ENCODE measurements around the gene SPSB4. TPM values are rescaled to one million over a fixed set of nuclear protein-coding genes. Genes with fewer than 3 reads are reported as not detected.

SPSB4 gene
- total RNA-seq, 2 donors from 2014 or later, result 7.5 to 8.2 TPM

DNA sequence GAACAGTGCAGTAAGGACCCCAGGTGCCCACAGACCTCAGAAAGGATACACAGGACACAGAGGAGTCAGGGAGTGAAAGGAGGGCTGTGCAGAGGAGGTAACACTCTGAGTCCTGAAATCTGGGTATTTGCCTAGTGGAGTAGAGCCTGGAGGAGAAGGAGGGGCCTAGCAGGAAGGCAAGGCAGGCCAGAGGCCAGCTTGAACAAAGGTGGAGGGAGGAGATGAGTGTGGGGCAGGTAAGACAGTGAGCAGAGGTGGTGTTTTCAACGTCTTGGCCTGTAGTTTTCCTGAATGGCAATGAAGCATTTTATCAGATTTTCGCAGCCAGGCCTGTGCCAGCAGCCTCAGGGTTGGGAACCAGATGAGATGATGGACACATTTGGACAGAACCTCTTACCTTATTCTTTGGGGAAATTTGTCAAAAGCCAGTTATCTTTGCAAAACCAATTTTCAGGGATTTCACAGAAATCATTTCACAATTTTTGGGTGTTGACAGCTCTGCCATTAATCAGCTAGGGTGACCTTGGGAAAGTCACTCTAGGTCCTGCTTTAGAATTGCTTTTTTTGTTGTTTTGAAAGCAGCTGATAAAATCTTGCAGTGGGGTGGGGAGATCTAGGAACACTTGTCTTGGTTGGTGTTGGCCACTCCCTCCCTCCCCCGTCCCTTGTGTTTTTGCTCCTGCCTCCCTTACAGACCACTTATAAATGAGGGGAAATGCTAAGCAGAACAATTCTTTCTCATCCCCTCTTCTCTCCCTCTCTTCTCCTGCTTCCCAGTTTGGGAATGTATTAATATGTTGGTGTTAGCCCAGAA is 38.4 kb downstream of the SPSB4 start:
- Mint-ChIP-seq H3K27ac (peak overlapping the region; percentile 63), H3K36me3 (ENCODE audit: low read depth) (no peaks in the 10 kb centered on the region), H3K27me3 (ENCODE audit: insufficient read depth) (no peaks in the 10 kb centered on the region), H3K4me3 (no peak overlapping the region), H3K9me3 (no peaks in the 10 kb centered on the region), H3K4me1 (peaks cover 36% of the 10 kb centered on the region)
- TF ChIP-seq, protein P1, sequence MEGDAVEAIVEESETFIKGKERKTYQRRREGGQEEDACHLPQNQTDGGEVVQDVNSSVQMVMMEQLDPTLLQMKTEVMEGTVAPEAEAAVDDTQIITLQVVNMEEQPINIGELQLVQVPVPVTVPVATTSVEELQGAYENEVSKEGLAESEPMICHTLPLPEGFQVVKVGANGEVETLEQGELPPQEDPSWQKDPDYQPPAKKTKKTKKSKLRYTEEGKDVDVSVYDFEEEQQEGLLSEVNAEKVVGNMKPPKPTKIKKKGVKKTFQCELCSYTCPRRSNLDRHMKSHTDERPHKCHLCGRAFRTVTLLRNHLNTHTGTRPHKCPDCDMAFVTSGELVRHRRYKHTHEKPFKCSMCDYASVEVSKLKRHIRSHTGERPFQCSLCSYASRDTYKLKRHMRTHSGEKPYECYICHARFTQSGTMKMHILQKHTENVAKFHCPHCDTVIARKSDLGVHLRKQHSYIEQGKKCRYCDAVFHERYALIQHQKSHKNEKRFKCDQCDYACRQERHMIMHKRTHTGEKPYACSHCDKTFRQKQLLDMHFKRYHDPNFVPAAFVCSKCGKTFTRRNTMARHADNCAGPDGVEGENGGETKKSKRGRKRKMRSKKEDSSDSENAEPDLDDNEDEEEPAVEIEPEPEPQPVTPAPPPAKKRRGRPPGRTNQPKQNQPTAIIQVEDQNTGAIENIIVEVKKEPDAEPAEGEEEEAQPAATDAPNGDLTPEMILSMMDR (conservative IDR thresholded peaks at IDR 0.05), result no peak
- Histone ChIP-seq H3K27ac (ENCODE audit: low read depth, low read length) (no peak overlapping the region), H3K36me3 (ENCODE audit: control insufficient read depth, insufficient read depth, low read length) (no peaks in the 10 kb centered on the region), H3K9me3 (ENCODE audit: control insufficient read depth, low read length) (no peaks in the 10 kb centered on the region), H3K27me3 (ENCODE audit: control insufficient read depth, insufficient read depth, low read length, poor library complexity, severe bottlenecking) (no peaks in the 10 kb centered on the region), H3K4me3 (ENCODE audit: low read length) (no peak overlapping the region), H3K9ac (ENCODE audit: extremely low read depth, low read length, poor library complexity, severe bottlenecking) (no peak overlapping the region), H3K4me1 (ENCODE audit: control insufficient read depth, insufficient read depth, low read length) (peaks cover 8% of the 10 kb centered on the region)
- WGBS, 2 experiments (ENCODE audit: insufficient coverage in 1 of 2, insufficient read length in 1 of 2), result 60 to 90% methylated on average over 3 of the region's 3 CpGs
- peak; percentile 67 for DNase-seq

DNA sequence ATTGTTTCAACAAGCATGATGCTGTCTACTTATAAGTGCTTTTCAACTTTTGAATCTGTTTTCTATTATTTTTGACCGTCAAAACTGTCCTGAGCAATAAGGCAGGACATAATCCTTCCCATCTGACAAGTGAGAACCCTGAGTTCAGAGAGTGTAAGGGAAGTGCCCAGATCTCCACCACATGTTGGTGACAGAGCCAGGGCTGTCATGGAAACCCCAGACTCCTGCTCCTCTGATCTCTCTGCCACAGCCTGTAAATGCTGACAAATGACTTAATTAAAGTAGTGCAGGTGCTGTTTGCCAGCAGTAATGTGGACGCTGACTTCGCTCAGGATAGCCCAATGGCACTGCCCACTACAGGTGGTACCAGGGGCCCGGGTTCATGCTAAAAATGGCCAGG is 40.3 kb downstream of the SPSB4 start:
- TF ChIP-seq, protein P1 (conservative IDR thresholded peaks at IDR 0.05), result no peak
- H3K4me3 ChIP-seq (ENCODE audit: low read length), result no peak overlapping the region
- H3K27me3 ChIP-seq (ENCODE audit: control insufficient read depth, insufficient read depth, low read length, poor library complexity, severe bottlenecking), result no peaks in the 10 kb centered on the region
- H3K36me3 ChIP-seq (ENCODE audit: control insufficient read depth, insufficient read depth, low read length), result no peaks in the 10 kb centered on the region
- no peak for DNase-seq
- Mint-ChIP-seq H3K27ac (no peak overlapping the region), H3K9me3 (no peaks in the 10 kb centered on the region), H3K27me3 (ENCODE audit: insufficient read depth) (no peaks in the 10 kb centered on the region), H3K4me3 (no peak overlapping the region), H3K36me3 (ENCODE audit: low read depth) (no peaks in the 10 kb centered on the region), H3K4me1 (peaks cover 28% of the 10 kb centered on the region)
- peak overlapping the region; percentile 19 for H3K27ac ChIP-seq (ENCODE audit: low read depth, low read length)
- 88 to 95% methylated on average over 4 of the region's 4 CpGs for WGBS, 2 experiments (ENCODE audit: insufficient coverage in 1 of 2, insufficient read length in 1 of 2)
- H3K4me1 ChIP-seq (ENCODE audit: control insufficient read depth, insufficient read depth, low read length), result peaks cover 8% of the 10 kb centered on the region
- H3K9me3 ChIP-seq (ENCODE audit: control insufficient read depth, low read length), result no peaks in the 10 kb centered on the region
- H3K9ac ChIP-seq (ENCODE audit: extremely low read depth, low read length, poor library complexity, severe bottlenecking), result no peak overlapping the region

DNA sequence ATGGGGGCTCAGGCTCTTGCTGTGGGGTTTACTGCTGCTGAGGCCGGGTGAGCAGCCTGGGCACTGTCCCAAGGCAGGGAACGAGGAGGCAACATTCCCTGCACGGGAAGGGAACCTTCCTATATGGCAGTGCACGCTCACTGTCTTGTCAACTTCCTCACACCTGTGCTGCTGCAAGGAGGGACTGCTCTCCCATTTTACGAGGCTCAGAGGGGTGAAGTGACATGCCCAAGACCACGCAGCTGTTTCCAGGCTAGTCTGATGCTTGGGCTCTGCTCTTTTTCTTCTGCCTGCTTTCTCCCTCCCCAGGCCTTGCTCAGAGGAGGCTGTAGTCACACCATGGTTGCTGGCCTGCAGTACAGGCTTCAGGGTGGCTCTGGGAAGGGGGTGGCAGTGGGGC is 41.5 kb downstream of the SPSB4 start:
- H3K27me3 Mint-ChIP-seq (ENCODE audit: insufficient read depth), result no peaks in the 10 kb centered on the region
- H3K36me3 Mint-ChIP-seq (ENCODE audit: low read depth), result no peaks in the 10 kb centered on the region
- H3K9me3 Mint-ChIP-seq, result no peaks in the 10 kb centered on the region
- H3K9me3 ChIP-seq (ENCODE audit: control insufficient read depth, low read length), result no peaks in the 10 kb centered on the region
- peak; percentile 31 for DNase-seq
- H3K27ac Mint-ChIP-seq, result no peak overlapping the region
- H3K27me3 ChIP-seq (ENCODE audit: control insufficient read depth, insufficient read depth, low read length, poor library complexity, severe bottlenecking), result no peaks in the 10 kb centered on the region
- H3K36me3 ChIP-seq (ENCODE audit: control insufficient read depth, insufficient read depth, low read length), result no peaks in the 10 kb centered on the region
- no peak overlapping the region for H3K9ac ChIP-seq (ENCODE audit: extremely low read depth, low read length, poor library complexity, severe bottlenecking)
- 81 to 82% methylated on average over 6 of the region's 6 CpGs for WGBS, 2 experiments (ENCODE audit: insufficient coverage in 1 of 2, insufficient read length in 1 of 2)
- H3K4me1 ChIP-seq (ENCODE audit: control insufficient read depth, insufficient read depth, low read length), result peaks cover 8% of the 10 kb centered on the region
- no peak overlapping the region for H3K27ac ChIP-seq (ENCODE audit: low read depth, low read length)
- H3K4me1 Mint-ChIP-seq, result peaks cover 28% of the 10 kb centered on the region
- no peak overlapping the region for H3K4me3 ChIP-seq (ENCODE audit: low read length)
- no peak overlapping the region for H3K4me3 Mint-ChIP-seq
- TF ChIP-seq, protein P1 (conservative IDR thresholded peaks at IDR 0.05), result no peak
